HepG2 (cell line): ENCODE results near the gene ASB16. TPM values are rescaled to one million over a fixed set of nuclear protein-coding genes. Genes with fewer than 3 reads are reported as not detected.

Source experiments
- ATF1 ChIP-seq: IDR thresholded peaks from 2 replicates; pipeline ENCODE4 v1.6.1; 2016; ENCODE audit warnings: mild to moderate bottlenecking, control low read depth
- CEBPG ChIP-seq: IDR thresholded peaks from 2 replicates; pipeline ENCODE4 v1.6.1; 2016
- DR1 ChIP-seq: sonication (generic); formaldehyde crosslinking; IDR thresholded peaks from 2 replicates; pipeline ENCODE4 v1.8.0; 2021; ENCODE audit warnings: mild to moderate bottlenecking, missing genetic modification reagents, inconsistent platforms
- KDM5A ChIP-seq: fragments of 200-600 bp; sonication (generic); IDR thresholded peaks from 2 replicates; pipeline ENCODE4 v1.7.0; 2018; ENCODE audit warnings: antibody characterized with exemption, mild to moderate bottlenecking, low read length, borderline replicate concordance
- KMT2B ChIP-seq: IDR thresholded peaks from 2 replicates; pipeline ENCODE4 v1.6.1; 2016; ENCODE audit warnings: missing genetic modification reagents, missing compliant biosample characterization
- LCORL ChIP-seq, 2 experiments: fragments of 450-650 bp in 1 of 2; sonication (generic) in 1 of 2; formaldehyde crosslinking in 1 of 2; IDR thresholded peaks; 2 replicates each; pipeline versions ENCODE4 v1.5.0 to v1.6.1; 2017 to 2020; ENCODE audit warnings: antibody characterized with exemption in 1 of 2, missing genetic modification reagents in 1 of 2
- NFKBIZ ChIP-seq: IDR thresholded peaks from 2 replicates; pipeline ENCODE4 v1.6.1; 2018; ENCODE audit warnings: missing genetic modification reagents, missing compliant biosample characterization
- POLR2AphosphoS5 ChIP-seq: IDR thresholded peaks from 2 replicates; pipeline ENCODE4 v1.6.1; 2012; ENCODE audit warnings: low read depth, low read length
- PPARG ChIP-seq: conservative IDR thresholded peaks from 2 replicates; pipeline ENCODE4 v1.6.1; 2016; ENCODE audit warnings: missing biosample characterization, missing genetic modification reagents
- SP2 ChIP-seq: sonication (generic); formaldehyde crosslinking; IDR thresholded peaks from 2 replicates; pipeline ENCODE4 v1.5.1; 2020; ENCODE audit warnings: mild to moderate bottlenecking, missing genetic modification reagents
- ZNF350 ChIP-seq: sonication (generic); formaldehyde crosslinking; IDR thresholded peaks from 2 replicates; pipeline ENCODE4 v1.4.0; 2020; ENCODE audit warnings: mild to moderate bottlenecking, low read depth, missing genetic modification reagents, borderline replicate concordance
- ZNF616 ChIP-seq: sonication (generic); formaldehyde crosslinking; IDR thresholded peaks from 2 replicates; pipeline ENCODE4 v1.5.0; 2020; ENCODE audit warnings: low read depth, mild to moderate bottlenecking, missing genetic modification reagents
- polyA plus RNA-seq, 8 experiments: library from polyadenylated mRNA; depleted of rRNA in 3 of 8; stranded (reverse) in 7 of 8; unstranded in 1 of 8; fragments of >200 nt; fragmentation: Illumina TruSeq in 4 of 8; extraction: Trizol in 4 of 8; gene quantifications; 2 replicates each; pipeline versions ENCODE4 v1.2.1 to v1.2.3, GENCODE V29; 2011 to 2016; ENCODE audit warnings: low read depth in 4 of 8, missing spikeins in 1 of 8, mixed read lengths in 1 of 8; ENCODE audit not compliant: insufficient read depth in 1 of 8
- total RNA-seq, 5 experiments: library from RNA; depleted of rRNA; stranded (reverse); fragments of >200 nt; fragmentation: Illumina TruSeq; extraction: Trizol; gene quantifications; 2 replicates each; pipeline ENCODE4 v1.2.3, GENCODE V29; 2016; ENCODE audit warnings: low read depth in 1 of 5
- TF ChIP-seq, protein P1 (sequence below): sonication (generic); formaldehyde crosslinking; IDR thresholded peaks from 2 replicates; pipeline ENCODE4 v1.8.0; 2022; ENCODE audit warnings: mild to moderate bottlenecking, missing genetic modification reagents, borderline replicate concordance
- TF ChIP-seq, protein P2 (sequence below): sonication (generic); formaldehyde crosslinking; IDR thresholded peaks from 2 replicates; pipeline ENCODE4 v1.4.0; 2020; ENCODE audit warnings: missing genetic modification reagents, borderline replicate concordance
- TF ChIP-seq, protein P3 (sequence below): sonication (generic); formaldehyde crosslinking; IDR thresholded peaks from 2 replicates; pipeline ENCODE4 v1.5.0; 2020; ENCODE audit warnings: mild to moderate bottlenecking, missing genetic modification reagents, moderate library complexity
- TF ChIP-seq, protein P4 (sequence below): sonication (generic); formaldehyde crosslinking; IDR thresholded peaks from 2 replicates; pipeline ENCODE4 v1.5.1; 2020; ENCODE audit warnings: missing genetic modification reagents, mild to moderate bottlenecking, borderline replicate concordance
- TF ChIP-seq, protein P5 (sequence below): sonication (generic); formaldehyde crosslinking; IDR thresholded peaks from 2 replicates; pipeline ENCODE4 v1.5.0; 2020; ENCODE audit warnings: missing genetic modification reagents
- TF ChIP-seq, protein P6 (sequence below): fragments of 450-650 bp; IDR thresholded peaks from 2 replicates; pipeline ENCODE4 v1.6.1; 2016

The ASB16 gene
- total and polyA plus RNA-seq, 2 of the 13 experiments (the other 11 are each of a cell fraction or from before 2014, with no cell fraction given) = 0.07 TPM; not detected in 1

DNA sequence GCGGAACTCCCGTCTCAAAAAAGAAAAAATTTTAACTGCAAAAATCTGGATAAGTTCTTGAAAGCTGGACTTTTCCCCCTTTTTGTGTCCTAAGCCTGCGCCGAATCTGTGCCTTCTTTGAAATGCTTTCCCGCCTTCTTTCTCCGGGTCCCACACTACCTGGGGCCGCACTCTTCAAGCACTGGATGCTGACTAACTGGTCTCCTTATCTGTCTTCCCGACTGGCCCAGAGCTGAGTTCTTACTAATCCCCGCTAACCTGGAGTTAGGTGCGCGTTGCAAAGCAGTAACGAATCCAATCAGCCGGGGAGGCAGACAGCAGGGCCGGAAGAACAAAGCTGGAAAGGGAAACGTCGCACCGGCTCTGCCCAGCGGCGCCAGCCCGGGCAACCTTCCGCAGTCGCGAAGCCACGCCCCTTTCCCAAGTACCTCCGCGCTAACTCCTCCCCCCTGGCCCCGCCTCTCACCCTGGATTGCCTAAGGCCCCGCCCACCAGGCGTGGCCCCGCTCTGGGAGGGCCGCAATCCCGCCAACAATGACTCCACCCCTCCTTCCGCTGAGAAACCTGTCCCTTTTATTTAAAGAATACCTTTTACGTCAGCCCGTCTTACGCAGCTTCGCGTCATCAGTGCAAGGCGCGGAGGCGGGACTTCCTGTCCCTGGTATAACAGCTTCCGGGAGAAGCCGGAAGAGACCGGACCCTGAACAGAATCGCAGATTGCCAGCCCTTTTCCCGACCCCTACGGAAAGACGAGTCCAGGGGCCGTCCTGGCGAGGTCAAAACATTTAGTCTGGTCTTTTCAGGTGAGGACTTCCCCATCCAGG is 16.0 kb downstream of the ASB16 start, which contains the start of gene TMUB2 (continued):
- TF ChIP-seq, protein P1, sequence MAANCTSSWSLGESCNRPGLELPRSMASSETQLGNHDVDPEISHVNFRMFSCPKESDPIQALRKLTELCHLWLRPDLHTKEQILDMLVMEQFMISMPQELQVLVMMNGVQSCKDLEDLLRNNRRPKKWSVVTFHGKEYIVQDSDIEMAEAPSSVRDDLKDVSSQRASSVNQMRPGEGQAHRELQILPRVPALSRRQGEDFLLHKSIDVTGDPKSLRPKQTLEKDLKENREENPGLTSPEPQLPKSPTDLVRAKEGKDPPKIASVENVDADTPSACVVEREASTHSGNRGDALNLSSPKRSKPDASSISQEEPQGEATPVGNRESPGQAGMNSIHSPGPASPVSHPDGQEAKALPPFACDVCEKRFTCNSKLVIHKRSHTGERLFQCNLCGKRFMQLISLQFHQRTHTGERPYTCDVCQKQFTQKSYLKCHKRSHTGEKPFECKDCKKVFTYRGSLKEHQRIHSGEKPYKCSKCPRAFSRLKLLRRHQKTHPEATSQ = no peak
- TF ChIP-seq, protein P2, sequence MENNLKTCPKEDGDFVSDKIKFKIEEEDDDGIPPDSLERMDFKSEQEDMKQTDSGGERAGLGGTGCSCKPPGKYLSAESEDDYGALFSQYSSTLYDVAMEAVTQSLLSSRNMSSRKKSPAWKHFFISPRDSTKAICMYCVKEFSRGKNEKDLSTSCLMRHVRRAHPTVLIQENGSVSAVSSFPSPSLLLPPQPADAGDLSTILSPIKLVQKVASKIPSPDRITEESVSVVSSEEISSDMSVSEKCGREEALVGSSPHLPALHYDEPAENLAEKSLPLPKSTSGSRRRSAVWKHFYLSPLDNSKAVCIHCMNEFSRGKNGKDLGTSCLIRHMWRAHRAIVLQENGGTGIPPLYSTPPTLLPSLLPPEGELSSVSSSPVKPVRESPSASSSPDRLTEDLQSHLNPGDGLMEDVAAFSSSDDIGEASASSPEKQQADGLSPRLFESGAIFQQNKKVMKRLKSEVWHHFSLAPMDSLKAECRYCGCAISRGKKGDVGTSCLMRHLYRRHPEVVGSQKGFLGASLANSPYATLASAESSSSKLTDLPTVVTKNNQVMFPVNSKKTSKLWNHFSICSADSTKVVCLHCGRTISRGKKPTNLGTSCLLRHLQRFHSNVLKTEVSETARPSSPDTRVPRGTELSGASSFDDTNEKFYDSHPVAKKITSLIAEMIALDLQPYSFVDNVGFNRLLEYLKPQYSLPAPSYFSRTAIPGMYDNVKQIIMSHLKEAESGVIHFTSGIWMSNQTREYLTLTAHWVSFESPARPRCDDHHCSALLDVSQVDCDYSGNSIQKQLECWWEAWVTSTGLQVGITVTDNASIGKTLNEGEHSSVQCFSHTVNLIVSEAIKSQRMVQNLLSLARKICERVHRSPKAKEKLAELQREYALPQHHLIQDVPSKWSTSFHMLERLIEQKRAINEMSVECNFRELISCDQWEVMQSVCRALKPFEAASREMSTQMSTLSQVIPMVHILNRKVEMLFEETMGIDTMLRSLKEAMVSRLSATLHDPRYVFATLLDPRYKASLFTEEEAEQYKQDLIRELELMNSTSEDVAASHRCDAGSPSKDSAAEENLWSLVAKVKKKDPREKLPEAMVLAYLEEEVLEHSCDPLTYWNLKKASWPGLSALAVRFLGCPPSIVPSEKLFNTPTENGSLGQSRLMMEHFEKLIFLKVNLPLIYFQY (CRISPR knock-in tag) = no peak
- TF ChIP-seq SP2 (CRISPR knock-in tag) = peak; percentile 95
- TF ChIP-seq, protein P3, sequence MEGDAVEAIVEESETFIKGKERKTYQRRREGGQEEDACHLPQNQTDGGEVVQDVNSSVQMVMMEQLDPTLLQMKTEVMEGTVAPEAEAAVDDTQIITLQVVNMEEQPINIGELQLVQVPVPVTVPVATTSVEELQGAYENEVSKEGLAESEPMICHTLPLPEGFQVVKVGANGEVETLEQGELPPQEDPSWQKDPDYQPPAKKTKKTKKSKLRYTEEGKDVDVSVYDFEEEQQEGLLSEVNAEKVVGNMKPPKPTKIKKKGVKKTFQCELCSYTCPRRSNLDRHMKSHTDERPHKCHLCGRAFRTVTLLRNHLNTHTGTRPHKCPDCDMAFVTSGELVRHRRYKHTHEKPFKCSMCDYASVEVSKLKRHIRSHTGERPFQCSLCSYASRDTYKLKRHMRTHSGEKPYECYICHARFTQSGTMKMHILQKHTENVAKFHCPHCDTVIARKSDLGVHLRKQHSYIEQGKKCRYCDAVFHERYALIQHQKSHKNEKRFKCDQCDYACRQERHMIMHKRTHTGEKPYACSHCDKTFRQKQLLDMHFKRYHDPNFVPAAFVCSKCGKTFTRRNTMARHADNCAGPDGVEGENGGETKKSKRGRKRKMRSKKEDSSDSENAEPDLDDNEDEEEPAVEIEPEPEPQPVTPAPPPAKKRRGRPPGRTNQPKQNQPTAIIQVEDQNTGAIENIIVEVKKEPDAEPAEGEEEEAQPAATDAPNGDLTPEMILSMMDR (CRISPR knock-in tag) = peak; percentile 16; the same call in 1 of the 2 replicates
- TF ChIP-seq, protein P4, sequence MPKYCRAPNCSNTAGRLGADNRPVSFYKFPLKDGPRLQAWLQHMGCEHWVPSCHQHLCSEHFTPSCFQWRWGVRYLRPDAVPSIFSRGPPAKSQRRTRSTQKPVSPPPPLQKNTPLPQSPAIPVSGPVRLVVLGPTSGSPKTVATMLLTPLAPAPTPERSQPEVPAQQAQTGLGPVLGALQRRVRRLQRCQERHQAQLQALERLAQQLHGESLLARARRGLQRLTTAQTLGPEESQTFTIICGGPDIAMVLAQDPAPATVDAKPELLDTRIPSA (CRISPR knock-in tag) = no peak; the same call in 1 of the 2 replicates
- no peak for TF ChIP-seq LCORL (IDR thresholded peaks at IDR 0.05)
- peak; percentile 52; the same call in 1 of the 2 replicates for TF ChIP-seq LCORL (CRISPR knock-in tag; IDR thresholded peaks at IDR 0.05)
- no peak for TF ChIP-seq ZNF616
- TF ChIP-seq ATF1 (CRISPR knock-in tag) = peak; percentile 99
- no peak for TF ChIP-seq NFKBIZ (CRISPR knock-in tag)
- TF ChIP-seq PPARG (CRISPR knock-in tag) = no peak
- TF ChIP-seq, protein P5, sequence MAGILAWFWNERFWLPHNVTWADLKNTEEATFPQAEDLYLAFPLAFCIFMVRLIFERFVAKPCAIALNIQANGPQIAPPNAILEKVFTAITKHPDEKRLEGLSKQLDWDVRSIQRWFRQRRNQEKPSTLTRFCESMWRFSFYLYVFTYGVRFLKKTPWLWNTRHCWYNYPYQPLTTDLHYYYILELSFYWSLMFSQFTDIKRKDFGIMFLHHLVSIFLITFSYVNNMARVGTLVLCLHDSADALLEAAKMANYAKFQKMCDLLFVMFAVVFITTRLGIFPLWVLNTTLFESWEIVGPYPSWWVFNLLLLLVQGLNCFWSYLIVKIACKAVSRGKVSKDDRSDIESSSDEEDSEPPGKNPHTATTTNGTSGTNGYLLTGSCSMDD (CRISPR knock-in tag) = peak; percentile 71; the same call in 1 of the 2 replicates
- TF ChIP-seq KMT2B (CRISPR knock-in tag) = peak; percentile 65; the same call in 1 of the 2 replicates
- TF ChIP-seq ZNF350 (CRISPR knock-in tag) = peak; percentile 88
- TF ChIP-seq CEBPG (CRISPR knock-in tag) = peak; percentile 88
- TF ChIP-seq POLR2AphosphoS5 = peak; percentile 94
- TF ChIP-seq, protein P6, sequence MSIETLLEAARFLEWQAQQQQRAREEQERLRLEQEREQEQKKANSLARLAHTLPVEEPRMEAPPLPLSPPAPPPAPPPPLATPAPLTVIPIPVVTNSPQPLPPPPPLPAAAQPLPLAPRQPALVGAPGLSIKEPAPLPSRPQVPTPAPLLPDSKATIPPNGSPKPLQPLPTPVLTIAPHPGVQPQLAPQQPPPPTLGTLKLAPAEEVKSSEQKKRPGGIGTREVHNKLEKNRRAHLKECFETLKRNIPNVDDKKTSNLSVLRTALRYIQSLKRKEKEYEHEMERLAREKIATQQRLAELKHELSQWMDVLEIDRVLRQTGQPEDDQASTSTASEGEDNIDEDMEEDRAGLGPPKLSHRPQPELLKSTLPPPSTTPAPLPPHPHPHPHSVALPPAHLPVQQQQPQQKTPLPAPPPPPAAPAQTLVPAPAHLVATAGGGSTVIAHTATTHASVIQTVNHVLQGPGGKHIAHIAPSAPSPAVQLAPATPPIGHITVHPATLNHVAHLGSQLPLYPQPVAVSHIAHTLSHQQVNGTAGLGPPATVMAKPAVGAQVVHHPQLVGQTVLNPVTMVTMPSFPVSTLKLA = peak; percentile 66
- TF ChIP-seq DR1 = peak; percentile 92
- TF ChIP-seq KDM5A = peak; percentile 97
